Inflammatory macrophage treated with lipopolysaccharide for 4 hours (primary cell): ENCODE results near the gene MAD1L1.

ENCODE experiments used
- DNase-seq: peaks from one replicate; pipeline ENCODE4 v3.0.0-alpha.2; 2020

MAD1L1 gene

DNA sequence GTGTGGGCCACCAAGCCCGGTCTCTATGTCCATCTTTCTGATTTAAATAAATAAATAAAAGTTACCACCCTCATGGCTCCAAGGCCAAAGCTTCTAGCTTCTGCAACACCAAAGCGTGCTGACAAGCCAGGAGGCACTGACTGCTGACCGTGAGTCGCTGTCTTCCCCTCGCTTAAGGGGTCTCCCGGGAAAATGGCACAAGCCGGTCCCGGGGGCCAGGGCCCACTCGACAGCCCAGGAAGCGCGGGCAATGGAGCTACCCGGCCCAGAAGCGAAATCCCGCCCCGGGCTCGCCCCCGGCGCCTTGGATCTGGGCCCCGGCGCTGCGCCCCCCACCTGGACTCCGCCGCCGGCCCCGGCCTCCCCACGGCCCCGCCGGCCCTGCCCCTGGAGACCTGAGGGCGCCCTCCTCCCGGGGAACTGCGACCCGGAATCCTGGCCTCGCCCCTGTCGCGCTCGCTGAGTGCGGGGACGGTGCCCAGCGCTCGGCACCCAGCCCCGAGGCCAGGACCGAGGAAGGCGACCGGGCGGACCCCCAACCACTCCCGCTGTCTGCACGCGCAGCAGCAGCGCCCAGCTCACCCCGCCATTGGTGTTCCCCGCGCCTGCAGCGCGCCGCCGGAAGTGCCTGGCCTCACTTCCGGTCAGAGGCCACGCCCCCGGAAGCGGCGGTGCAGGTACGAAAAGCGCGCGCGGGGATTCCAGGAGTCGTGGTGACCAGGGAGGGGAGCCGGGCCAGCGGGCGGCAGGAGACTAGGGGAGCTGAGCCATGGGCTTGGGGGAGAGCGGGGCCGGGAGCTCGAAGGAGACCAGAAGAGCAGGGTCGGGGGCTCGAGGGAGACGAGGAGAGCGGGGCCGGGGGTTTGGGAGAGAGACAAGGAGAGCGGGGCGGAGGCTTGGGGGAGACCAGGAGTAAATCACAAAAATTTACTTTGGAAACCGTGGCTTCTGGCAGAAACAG lies 9.1 kb upstream of the MAD1L1 start, which contains the start of the genes MRM2 and NUDT1:
Gene MRM2, minus strand, starts transcription at position 626 of the 961 bp plus-strand sequence. Its CDS starts 36 bp downstream, at position 590.
Gene NUDT1, plus strand, starts transcription at position 647 of the 961 bp plus-strand sequence. CDS start 2,349 bp downstream, outside the sequence.
- peak; percentile 84 for DNase-seq

GRCh38 chr7:2239242-2239641 lies 6.5 kb upstream of the MAD1L1 start:
- DNase-seq: no peak

DNA sequence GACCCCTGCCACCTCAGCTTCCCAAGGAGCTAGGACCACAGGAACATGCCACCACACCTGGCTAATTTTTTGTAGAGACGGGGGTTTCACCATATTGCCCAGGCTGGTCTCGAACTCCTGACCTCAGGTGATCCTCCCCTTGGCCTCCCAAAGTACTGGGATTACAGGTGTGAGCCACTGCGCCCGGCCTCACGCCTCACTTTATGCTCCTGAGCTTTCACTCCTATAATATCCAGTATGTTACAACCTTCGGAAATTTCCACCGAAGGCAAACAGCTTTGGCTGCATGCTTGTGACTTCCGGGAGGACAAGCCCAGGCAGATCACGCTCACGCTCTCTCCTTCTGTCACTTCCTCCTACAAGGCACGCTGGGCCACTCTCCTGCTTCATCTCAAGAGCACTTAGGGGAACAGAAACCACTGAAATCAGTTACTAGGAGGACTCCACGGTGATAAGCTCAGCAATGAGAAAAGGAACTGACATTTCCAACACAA lies 4.4 kb upstream of the MAD1L1 start:
- peak; percentile 98 for DNase-seq

GRCh38 chr7:2233926-2234325 lies 1.2 kb upstream of the MAD1L1 start:
- DNase-seq: no peak

GRCh38 chr7:2231992-2232765 lies 566 bp downstream of the MAD1L1 start:
- peak; percentile 11 for DNase-seq

GRCh38 chr7:2230882-2231281 lies 1.9 kb downstream of the MAD1L1 start:
- no peak for DNase-seq

GRCh38 chr7:2230226-2230625 lies 2.5 kb downstream of the MAD1L1 start:
- no peak for DNase-seq

DNA sequence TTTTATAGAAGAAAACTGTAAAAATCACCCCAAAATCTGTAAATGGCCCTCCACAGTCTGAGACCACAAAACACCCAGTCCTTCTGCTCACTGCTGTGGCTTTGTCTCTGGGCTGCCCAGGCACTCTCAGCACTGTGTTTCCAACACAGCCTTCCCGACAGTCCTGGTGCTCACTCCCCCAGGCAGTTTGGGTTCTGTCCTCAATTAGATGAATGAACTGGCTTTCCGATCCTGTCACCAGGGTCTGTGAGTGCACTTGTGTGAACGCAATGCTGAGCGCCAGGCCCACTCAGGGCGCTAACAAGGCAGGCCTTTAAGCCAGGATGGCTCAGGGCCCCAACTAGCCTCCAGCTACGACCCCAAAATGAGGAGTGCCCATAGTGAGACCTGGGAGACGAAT lies 3.3 kb downstream of the MAD1L1 start:
- DNase-seq: no peak

- no peak for DNase-seq
These were observed 3.8 kb downstream of the MAD1L1 start for GRCh38 chr7:2228921-2229320.

DNA sequence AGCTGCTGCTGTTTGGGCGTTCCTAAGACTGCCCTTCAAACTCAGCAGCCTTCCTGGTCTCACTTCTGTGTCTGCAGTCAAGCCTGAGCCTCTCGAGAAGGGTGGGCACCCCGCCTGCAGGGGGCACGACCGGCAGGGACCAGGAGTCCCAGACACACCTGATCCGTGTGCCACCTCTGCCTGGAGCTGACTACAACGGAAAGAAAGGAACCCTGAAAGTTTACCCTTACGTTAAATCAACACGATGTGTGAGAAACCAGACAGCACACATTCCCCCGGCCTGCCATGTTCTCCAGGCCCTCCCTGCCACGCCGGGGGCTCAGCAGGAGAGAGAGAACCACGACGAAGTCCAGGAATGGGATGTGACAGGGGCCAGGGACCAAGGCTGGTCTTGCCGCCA lies 5.0 kb downstream of the MAD1L1 start:
- no peak for DNase-seq

GRCh38 chr7:2225830-2226229 lies 6.9 kb downstream of the MAD1L1 start:
- no peak for DNase-seq

- DNase-seq: no peak
These were observed 7.4 kb downstream of the MAD1L1 start for GRCh38 chr7:2225336-2225735.

DNA sequence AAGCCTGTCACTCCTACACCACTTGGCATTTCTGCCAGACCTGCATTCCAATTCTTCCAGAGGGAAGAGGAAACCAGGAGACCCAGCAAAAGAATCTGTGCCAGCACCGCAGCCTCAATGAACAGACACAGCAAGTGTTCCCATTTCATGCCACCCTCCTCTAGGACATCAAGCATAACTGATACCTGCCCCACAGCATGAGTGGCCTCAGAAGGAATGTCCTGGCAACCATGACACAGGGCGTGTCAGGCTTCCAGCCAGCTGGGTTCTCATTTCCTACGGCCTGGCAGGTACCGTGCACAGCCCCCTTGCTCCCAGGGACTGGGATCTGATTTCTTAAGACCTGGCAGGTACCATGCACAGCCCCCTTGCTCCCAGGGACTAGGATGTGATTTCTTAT lies 7.8 kb downstream of the MAD1L1 start:
- DNase-seq: no peak

GRCh38 chr7:2224491-2224928 lies 8.2 kb downstream of the MAD1L1 start:
- no peak for DNase-seq

DNA sequence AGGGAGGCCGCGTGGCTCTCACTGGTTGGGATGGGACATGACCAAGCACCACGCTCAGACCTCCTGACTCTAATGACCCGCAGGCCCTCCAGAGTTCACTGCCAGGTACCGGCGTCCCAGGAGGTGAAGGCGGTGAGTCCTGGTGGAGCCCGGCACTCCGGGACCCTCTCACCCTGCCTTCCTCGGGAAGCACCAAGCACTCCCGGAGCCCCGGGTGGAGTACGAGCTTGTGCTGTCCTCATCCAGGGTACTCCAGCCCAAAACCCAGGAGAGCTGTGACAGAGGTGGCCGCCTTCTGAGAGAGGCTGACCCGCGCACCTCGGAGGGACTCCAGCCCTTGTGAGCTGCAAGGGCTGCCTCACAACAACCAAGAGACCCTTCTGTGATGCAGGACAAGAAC lies 9.4 kb downstream of the MAD1L1 start:
- DNase-seq: no peak

DNA sequence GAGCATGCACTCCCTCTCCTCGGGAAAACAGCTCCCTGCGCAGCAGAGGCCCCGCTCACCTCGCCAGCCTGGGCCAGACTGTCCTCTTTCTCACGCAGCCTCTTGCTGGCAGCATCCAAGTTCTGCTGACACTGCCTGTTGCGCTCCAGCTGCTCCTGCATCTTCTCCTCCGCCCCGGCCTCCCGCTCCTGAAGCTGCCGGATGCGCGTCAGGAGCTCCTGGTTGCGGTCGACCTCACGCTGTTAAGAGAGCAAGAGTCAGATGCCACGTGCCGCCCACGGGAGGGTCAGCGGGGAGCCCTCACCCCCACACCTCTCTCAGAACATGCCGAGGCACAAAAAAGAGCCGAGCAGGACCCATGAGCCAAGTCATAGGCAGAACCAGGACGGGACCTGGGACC lies 10.2 kb downstream of the MAD1L1 start:
- DNase-seq: no peak

DNA sequence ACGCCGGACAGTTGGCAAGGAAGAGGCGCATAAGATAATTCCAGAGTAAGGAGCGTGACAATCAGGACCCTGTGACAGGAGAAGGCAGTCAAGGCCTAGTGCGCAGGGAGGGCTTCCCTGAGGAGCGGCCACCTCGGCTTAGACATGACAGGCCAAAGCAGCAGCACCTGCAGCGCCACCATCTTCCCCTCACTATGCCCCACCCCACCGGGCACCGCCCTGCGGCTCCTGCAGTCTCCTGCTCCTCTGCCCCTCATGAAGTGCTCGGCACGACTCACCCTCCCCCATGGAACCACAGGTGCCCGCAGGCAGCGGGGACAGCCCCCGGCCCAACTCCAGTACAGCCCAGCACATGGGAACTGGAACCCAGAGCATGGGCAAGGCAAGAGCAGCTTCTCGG lies 11.8 kb downstream of the MAD1L1 start:
- no peak for DNase-seq

DNA sequence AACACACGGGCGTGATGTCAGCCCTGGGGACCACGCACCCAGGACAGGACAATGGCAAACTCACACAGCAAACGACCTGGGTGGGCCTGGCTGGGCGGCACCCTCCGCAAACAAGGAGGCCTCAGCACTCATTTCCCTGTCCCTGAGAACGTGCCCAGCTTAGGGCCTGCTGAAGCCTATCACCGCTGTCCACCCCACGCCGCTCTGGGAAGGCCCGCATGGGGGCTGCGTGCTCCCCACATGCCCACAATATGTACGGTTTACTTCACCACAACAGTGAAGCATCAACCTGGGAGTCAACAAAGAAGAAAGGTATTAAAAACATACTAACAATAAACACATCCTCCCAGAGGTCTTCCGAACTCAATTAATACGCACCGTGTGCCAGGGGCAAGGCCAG lies 12.2 kb downstream of the MAD1L1 start:
- DNase-seq: no peak

- DNase-seq: no peak
These were observed 12.7 kb downstream of the MAD1L1 start for GRCh38 chr7:2220030-2220429.

- no peak for DNase-seq
These were observed 13.1 kb downstream of the MAD1L1 start for GRCh38 chr7:2219606-2220005.

GRCh38 chr7:2219136-2219535 lies 13.6 kb downstream of the MAD1L1 start:
- DNase-seq: no peak

- DNase-seq: no peak
These were observed 14.3 kb downstream of the MAD1L1 start for GRCh38 chr7:2218444-2218785.

- DNase-seq: no peak
These were observed 14.9 kb downstream of the MAD1L1 start for GRCh38 chr7:2217716-2218443.
